ENCODE measurements around the gene CA12.

Gene CA12

DNA sequence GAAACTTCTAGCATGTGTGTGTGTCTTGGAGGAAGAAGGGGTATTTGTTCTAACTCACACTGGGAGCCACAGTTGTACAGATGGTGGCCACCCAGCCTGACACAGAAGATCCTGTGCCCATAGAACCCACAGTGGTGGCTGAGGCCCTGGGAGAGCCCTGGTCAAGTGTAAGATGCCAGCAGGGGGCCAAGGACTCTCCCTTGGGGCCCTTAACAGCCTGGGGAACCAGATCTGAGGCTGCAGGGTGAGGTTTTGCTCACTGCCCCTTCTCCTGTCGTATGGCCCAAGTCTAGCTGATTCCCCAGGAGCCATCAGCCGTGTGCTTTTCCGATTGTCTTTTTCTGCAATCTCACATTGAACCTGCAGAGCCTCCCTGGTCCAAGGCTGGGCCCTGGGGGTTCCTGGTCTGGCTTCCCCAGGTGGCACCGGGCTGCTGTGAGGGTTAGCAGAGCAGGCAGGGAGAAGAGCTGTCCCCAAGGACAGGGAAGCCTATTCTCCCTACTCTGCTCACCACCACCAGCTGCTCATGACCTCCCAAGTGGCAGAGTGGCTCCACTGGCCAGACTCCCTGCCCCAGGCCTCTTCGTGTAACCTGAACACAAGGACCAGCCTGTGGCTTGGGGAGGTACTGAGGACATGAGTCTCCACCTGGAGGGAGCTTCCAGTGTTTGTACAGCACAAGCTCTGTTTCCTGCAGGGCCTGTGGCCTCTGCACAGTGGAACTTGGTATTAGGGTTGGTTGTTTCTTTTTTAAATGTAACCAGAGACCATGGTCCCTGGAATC is 51.9 kb downstream of the CA12 start:
- CTCF ChIA-PET = interaction anchor here (1.5 kb wide), 1 partner anchor 41 kb away, joined by 3 read pairs; no protein-coding TSS in a partner anchor

DNA sequence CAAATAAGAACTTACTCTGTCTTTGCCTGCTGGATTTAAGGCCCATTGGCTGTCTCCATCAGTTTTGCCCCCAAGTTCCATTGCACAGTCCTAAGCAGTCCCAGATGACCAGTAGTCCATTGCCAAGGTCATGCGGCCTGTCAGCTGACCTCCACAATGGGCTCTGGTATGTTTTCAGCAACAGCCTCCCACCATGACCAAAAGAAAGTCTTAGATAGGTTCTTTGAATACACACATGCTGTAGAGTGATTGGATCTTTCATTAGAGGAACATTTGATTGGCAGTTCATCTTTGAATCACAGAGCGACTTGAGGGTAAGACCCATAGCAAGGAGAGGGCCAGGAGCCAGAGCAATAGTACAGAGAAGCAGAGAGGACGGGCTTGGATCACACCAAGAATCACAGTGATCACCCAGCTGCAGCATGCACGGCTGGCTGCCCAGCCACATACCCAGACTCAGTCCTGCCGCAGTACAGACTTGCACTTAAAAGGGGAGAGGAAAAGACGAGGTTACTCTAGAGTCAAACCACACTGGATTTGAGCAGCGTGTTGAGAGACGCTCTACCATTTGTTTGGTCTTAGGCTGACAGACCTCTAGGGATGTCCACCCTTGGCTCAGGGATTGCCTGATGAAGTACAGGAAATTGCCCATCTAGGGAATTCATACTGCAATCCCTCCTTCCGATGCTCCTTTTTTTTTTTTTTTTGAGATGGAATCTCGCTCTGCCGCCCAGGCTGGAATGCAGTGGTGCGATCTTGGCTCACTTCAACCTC is 53.8 kb downstream of the CA12 start:
- DNase-seq (ENCODE audit: low read depth, low spot score) = no peak
- TF ChIP-seq CTCF (IDR thresholded peaks at IDR 0.05; ENCODE audit: insufficient read depth, low read length, missing control alignments) = no peak
- H3K4me3 ChIP-seq (ENCODE audit: low read depth, low read length) = no peak overlapping the region
- ChIA-PET POLR2A (no interaction called here), CTCF (interaction anchor here (1.5 kb wide), 1 partner anchor 39 kb away, joined by 3 read pairs; no protein-coding TSS in a partner anchor)

More for the DNA sequence above, 51.9 kb downstream of the CA12 start:
- POLR2A ChIA-PET = no interaction called here
- no peak for DNase-seq (ENCODE audit: low read depth, low spot score)
- no peak for TF ChIP-seq CTCF (IDR thresholded peaks at IDR 0.05; ENCODE audit: insufficient read depth, low read length, missing control alignments)
- H3K4me3 ChIP-seq (ENCODE audit: low read depth, low read length) = no peak overlapping the region

GRCh38 chr15:63324770-63325169 is 56.9 kb downstream of the CA12 start:
- DNase-seq (ENCODE audit: low read depth, low spot score) = no peak
- TF ChIP-seq CTCF (IDR thresholded peaks at IDR 0.05; ENCODE audit: insufficient read depth, low read length, missing control alignments) = no peak
- no peak overlapping the region for H3K4me3 ChIP-seq (ENCODE audit: low read depth, low read length)
- ChIA-PET POLR2A (no interaction called here), CTCF (interaction anchor here (1.2 kb wide), 2 partner anchors 9 to 30 kb away, joined by 3 to 4 read pairs; no protein-coding TSS in a partner anchor)

GRCh38 chr15:63323798-63324563 is 57.7 kb downstream of the CA12 start:
- no peak for TF ChIP-seq CTCF (IDR thresholded peaks at IDR 0.05; ENCODE audit: insufficient read depth, low read length, missing control alignments)
- DNase-seq (ENCODE audit: low read depth, low spot score) = no peak
- no peak overlapping the region for H3K4me3 ChIP-seq (ENCODE audit: low read depth, low read length)
- POLR2A ChIA-PET = no interaction called here
- CTCF ChIA-PET = interaction anchor here (1.2 kb wide), 2 partner anchors 10 to 30 kb away, joined by 3 to 4 read pairs; no protein-coding TSS in a partner anchor

GRCh38 chr15:63322541-63322940 is 59.1 kb downstream of the CA12 start:
- no peak overlapping the region for H3K4me3 ChIP-seq (ENCODE audit: low read depth, low read length)
- CTCF ChIA-PET = no interaction called here
- POLR2A ChIA-PET = no interaction called here
- no peak for TF ChIP-seq CTCF (IDR thresholded peaks at IDR 0.05; ENCODE audit: insufficient read depth, low read length, missing control alignments)
- DNase-seq (ENCODE audit: low read depth, low spot score) = peak; percentile 14
